ENCODE results near the gene RAB38. TPM values are rescaled to one million over a fixed set of nuclear protein-coding genes. Genes with fewer than 3 reads are reported as not detected.

The RAB38 gene
- total RNA-seq, 2 experiments from 2014 or later = 2.9 to 3.1 TPM

DNA sequence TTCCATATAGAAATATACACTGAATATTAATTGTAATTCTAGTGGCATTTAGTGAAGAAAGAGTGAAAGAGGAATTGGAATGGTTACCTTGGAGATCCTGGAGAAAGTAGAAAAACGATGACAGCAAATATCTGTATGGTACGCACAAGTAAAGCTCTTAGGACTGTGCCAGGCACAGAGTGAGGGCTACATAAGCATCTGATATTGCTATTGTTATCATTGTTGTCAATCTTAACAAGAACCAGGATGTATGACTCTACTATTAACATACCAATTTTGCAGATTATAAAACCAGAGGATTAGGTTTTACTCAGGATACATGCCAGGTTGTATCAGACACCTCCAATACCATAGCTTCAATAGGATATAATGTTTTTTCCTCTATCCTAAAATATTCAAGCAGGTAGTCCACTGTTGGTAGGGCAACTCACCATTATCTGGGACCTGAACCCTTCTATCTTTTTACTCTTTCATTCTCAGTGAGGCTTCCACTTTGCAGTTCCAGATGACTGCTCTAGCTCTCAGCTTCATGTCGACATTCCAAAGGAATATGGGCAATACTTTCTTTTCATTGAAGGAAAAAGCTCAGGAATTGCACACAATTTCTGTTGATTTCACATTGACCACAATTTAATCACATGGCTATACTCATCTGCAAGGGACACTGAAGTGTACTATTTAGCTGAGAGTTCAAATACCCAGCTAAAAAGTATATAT, 73.2 kb downstream of the RAB38 start:
- intact Hi-C loops (cut with DNase I, micrococcal nuclease) = loop anchor here in 1 of 2 experiments (5.0 kb wide), 1 partner anchor 180 kb away; no protein-coding TSS in a partner anchor
- CTCF ChIA-PET = interaction anchor here (0.6 to 2.2 kb wide), 3 partner anchors 131 to 450 kb away, joined by 3 to 10 read pairs (median 3); no protein-coding TSS in a partner anchor
- H3K4me1 Mint-ChIP-seq = no peaks in the 10 kb centered on the region
- ATAC-seq (no peak), DNase-seq (no peak)
- H3K27ac Mint-ChIP-seq = no peak overlapping the region
- no peaks in the 10 kb centered on the region for H3K36me3 Mint-ChIP-seq (ENCODE audit: low read depth)
- peaks cover 2% of the 10 kb centered on the region for H3K27me3 Mint-ChIP-seq
- POLR2A ChIA-PET = no interaction called here
- no peak overlapping the region for H3K4me3 Mint-ChIP-seq
- no peaks in the 10 kb centered on the region for H3K9me3 Mint-ChIP-seq (ENCODE audit: low read depth)

- no peak for DNase-seq
- no peaks in the 10 kb centered on the region for H3K9me3 Mint-ChIP-seq (ENCODE audit: low read depth)
- H3K4me3 Mint-ChIP-seq = no peak overlapping the region
- H3K27ac Mint-ChIP-seq = no peak overlapping the region
- CTCF ChIA-PET = no interaction called here
- ATAC-seq = no peak
- peaks cover 2% of the 10 kb centered on the region for H3K27me3 Mint-ChIP-seq
- POLR2A ChIA-PET = no interaction called here
- intact Hi-C loops (cut with DNase I, micrococcal nuclease) = loop anchor here in 1 of 2 experiments (5.0 kb wide), 1 partner anchor 182 kb away; no protein-coding TSS in a partner anchor
- no peaks in the 10 kb centered on the region for H3K4me1 Mint-ChIP-seq
- H3K36me3 Mint-ChIP-seq (ENCODE audit: low read depth) = no peaks in the 10 kb centered on the region
Observed at GRCh38 chr11:88100151-88100550, 75.1 kb downstream of the RAB38 start.

DNA sequence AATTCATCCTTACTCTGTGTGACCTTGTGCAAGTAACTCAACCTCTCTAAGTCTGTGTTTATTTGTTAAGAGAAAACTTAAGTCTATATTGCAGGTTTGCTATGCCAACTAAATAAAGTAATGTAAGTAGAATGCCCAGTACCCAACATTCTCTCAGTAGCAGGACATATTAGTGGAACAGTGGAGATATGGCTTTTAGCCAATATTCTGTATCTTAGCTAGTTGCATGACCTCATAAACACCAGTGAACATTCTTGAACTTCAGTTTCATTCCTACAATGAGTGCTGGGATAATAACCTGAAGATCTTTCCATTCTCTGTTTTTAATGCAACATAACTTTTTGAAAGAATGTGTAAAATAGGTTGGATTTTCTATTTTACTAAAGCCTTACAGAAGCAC, 77.0 kb downstream of the RAB38 start:
- ChIA-PET CTCF (interaction anchor here (1.2 kb wide), 2 partner anchors 9 to 454 kb away, joined by 3 read pairs; no protein-coding TSS in a partner anchor), POLR2A (no interaction called here)
- Mint-ChIP-seq H3K4me1 (no peaks in the 10 kb centered on the region), H3K27ac (no peak overlapping the region), H3K9me3 (ENCODE audit: low read depth) (no peaks in the 10 kb centered on the region), H3K36me3 (ENCODE audit: low read depth) (no peaks in the 10 kb centered on the region), H3K27me3 (peaks cover 2% of the 10 kb centered on the region), H3K4me3 (no peak overlapping the region)
- intact Hi-C loops (cut with DNase I, micrococcal nuclease) = no loop called here
- ATAC-seq (no peak), DNase-seq (no peak)

DNA sequence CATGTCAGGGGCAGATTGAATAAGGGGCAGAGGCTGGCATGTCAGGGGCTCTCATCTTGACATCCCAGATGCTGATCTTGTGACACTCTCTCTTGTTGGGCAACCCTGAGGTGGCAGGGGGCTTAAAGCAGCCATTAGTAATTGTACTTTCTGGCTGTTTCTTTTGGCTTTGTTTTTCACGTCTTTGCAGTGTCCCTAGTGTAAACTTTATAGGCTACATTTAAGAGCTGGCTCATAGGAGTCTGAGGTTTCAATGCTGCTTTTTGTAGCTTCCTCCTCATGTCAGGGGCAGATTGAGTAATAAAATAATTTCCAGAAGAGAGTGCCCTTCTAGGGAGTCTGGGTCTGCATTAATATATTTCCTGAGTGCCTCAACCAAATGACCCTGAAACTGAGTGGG, 86.1 kb downstream of the RAB38 start:
- H3K9me3 Mint-ChIP-seq (ENCODE audit: low read depth) = no peaks in the 10 kb centered on the region
- ChIA-PET CTCF (interaction anchor here (0.6 kb wide), 1 partner anchor 9 kb away, joined by 3 read pairs; no protein-coding TSS in a partner anchor), POLR2A (no interaction called here)
- H3K4me3 Mint-ChIP-seq = no peak overlapping the region
- peaks cover 25% of the 10 kb centered on the region for H3K27me3 Mint-ChIP-seq
- no peaks in the 10 kb centered on the region for H3K4me1 Mint-ChIP-seq
- DNase-seq (no peak), ATAC-seq (no peak)
- intact Hi-C loops (cut with DNase I, micrococcal nuclease) = no loop called here
- H3K36me3 Mint-ChIP-seq (ENCODE audit: low read depth) = no peaks in the 10 kb centered on the region
- H3K27ac Mint-ChIP-seq = no peak overlapping the region

DNA sequence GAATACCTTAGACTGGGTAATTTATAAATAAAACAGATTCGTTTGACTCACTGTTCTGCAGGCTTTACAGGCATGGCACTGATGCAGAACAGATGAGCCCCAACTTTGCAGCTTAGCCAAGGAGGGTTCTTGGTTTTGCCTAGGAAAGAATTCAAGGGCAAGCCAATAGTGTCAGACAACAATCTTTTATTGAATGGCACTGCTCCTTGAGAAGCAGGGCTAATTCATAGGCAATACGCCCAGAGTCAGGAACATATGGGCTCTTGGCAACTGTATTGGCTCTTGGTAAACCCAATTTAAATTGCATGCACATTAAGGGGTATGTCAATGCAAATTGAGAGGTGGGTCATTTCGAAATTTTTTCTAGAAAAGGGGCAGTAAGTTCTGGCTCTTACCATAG, 87.9 kb downstream of the RAB38 start:
- Mint-ChIP-seq H3K36me3 (ENCODE audit: low read depth) (no peaks in the 10 kb centered on the region), H3K4me3 (no peak overlapping the region), H3K4me1 (no peaks in the 10 kb centered on the region), H3K27ac (no peak overlapping the region), H3K27me3 (peaks cover 27% of the 10 kb centered on the region), H3K9me3 (ENCODE audit: low read depth) (no peaks in the 10 kb centered on the region)
- intact Hi-C loops (cut with DNase I, micrococcal nuclease) = no loop called here
- ChIA-PET POLR2A (no interaction called here), CTCF (no interaction called here)
- no peak for ATAC-seq
- DNase-seq = no peak

DNA sequence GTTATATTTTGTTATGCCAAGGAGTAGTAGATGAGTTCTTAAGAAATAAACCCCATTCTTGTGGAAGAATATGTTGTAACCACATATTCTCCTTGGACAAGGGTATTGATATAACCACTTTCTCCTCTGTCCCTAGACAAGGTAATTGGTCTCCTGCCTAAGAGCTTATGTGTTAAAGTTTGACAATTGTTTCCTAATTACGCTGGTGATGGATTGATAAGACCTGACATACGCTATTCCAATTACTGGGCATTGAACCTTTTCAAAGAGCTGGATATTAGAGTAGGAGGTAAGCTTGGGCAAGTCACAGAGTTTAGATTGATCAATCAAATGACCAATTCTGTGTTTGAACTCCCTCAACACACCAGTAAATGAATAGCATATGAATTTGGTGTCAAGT, 88.9 kb downstream of the RAB38 start:
- ChIA-PET POLR2A (no interaction called here), CTCF (no interaction called here)
- H3K9me3 Mint-ChIP-seq (ENCODE audit: low read depth) = no peaks in the 10 kb centered on the region
- H3K4me3 Mint-ChIP-seq = no peak overlapping the region
- no peaks in the 10 kb centered on the region for H3K4me1 Mint-ChIP-seq
- no peak for ATAC-seq
- no peak overlapping the region for H3K27ac Mint-ChIP-seq
- H3K27me3 Mint-ChIP-seq = peaks cover 25% of the 10 kb centered on the region
- no peaks in the 10 kb centered on the region for H3K36me3 Mint-ChIP-seq (ENCODE audit: low read depth)
- intact Hi-C loops (cut with DNase I, micrococcal nuclease) = no loop called here
- no peak for DNase-seq

- H3K36me3 Mint-ChIP-seq (ENCODE audit: low read depth) = peaks cover 2% of the 10 kb centered on the region
- intact Hi-C loops (cut with DNase I, micrococcal nuclease) = no loop called here
- H3K4me1 Mint-ChIP-seq = no peaks in the 10 kb centered on the region
- H3K27me3 Mint-ChIP-seq = peaks cover 23% of the 10 kb centered on the region
- H3K27ac Mint-ChIP-seq = no peak overlapping the region
- H3K9me3 Mint-ChIP-seq (ENCODE audit: low read depth) = no peaks in the 10 kb centered on the region
- CTCF ChIA-PET = no interaction called here
- no peak overlapping the region for H3K4me3 Mint-ChIP-seq
- no peak for DNase-seq
- POLR2A ChIA-PET = no interaction called here
- ATAC-seq = no peak
Observed at GRCh38 chr11:88070437-88070836, 104.8 kb downstream of the RAB38 start.

DNA sequence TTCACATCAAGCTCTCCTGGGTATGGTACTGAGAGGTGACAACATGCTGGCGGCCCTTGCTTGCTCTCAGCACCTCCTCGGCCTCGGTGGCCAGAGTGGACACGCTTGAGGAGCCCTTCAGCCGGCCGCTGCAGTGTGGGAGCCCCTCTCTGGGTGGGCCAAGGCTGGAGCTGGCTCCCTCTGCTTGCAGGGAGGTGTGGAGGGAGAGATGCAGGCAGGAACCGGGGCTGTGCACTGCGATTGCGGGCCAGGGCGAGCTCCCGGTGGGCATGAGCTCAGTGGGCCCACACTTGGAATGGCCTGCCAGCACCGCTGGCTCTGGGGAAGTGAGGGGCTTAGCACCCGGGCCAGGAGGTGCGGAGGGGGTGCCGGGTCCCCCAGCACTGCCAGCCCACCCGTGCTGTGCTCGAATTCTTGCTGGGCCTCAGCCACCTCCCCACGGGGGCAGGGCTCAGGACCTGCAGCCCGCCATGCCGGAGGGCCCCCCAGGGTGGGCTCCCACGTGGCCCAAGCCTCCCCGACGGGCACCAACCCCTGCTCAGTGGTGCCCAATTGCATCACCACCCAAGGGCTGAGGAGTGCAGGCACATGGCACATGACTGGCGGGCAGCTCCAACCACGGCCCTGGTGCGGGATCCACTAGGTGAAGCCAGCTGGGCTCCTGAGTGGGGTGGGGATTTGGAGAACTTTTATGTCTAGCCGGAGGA, 106.2 kb downstream of the RAB38 start:
- POLR2A ChIA-PET = no interaction called here
- ATAC-seq = no peak

DNA sequence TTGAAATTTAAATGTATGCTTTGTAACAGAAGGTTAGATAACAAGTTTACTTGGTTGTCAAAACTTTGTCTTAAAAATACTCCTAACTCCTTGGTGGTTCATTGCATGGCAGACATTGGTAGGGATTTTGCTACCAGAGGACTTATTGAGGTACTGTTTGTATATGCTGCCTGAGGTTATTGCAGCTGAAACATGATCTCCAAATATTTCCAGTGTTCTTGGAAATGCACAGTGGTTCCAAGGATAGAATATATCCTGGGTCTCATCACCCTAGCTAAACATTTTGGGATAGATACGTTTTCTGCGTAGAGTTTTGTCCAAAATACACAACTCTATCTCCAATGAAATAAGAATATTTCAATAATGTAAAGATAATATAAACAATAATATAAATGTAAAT, 109.2 kb downstream of the RAB38 start:
- Mint-ChIP-seq H3K9me3 (ENCODE audit: low read depth) (no peaks in the 10 kb centered on the region), H3K4me3 (no peak overlapping the region), H3K4me1 (no peaks in the 10 kb centered on the region), H3K27ac (no peak overlapping the region), H3K27me3 (peaks cover 9% of the 10 kb centered on the region), H3K36me3 (ENCODE audit: low read depth) (no peaks in the 10 kb centered on the region)
- DNase-seq (no peak), ATAC-seq (no peak)
- intact Hi-C loops (cut with DNase I, micrococcal nuclease) = no loop called here
- ChIA-PET POLR2A (no interaction called here), CTCF (no interaction called here)

More for the DNA sequence above, 106.2 kb downstream of the RAB38 start:
- Mint-ChIP-seq H3K27ac (no peak overlapping the region), H3K36me3 (ENCODE audit: low read depth) (peaks cover 2% of the 10 kb centered on the region), H3K4me1 (no peaks in the 10 kb centered on the region), H3K27me3 (peaks cover 19% of the 10 kb centered on the region), H3K4me3 (no peak overlapping the region), H3K9me3 (ENCODE audit: low read depth) (no peaks in the 10 kb centered on the region)
- CTCF ChIA-PET = no interaction called here
- DNase-seq = no peak
- intact Hi-C loops (cut with DNase I, micrococcal nuclease) = no loop called here

GRCh38 chr11:88064097-88064705, 111.0 kb downstream of the RAB38 start:
- POLR2A ChIA-PET = no interaction called here
- H3K27ac Mint-ChIP-seq = no peak overlapping the region
- H3K36me3 Mint-ChIP-seq (ENCODE audit: low read depth) = no peaks in the 10 kb centered on the region
- DNase-seq (no peak), ATAC-seq (no peak)
- H3K4me1 Mint-ChIP-seq = no peaks in the 10 kb centered on the region
- H3K27me3 Mint-ChIP-seq = peaks cover 4% of the 10 kb centered on the region
- CTCF ChIA-PET = interaction anchor here (1.0 kb wide), 1 partner anchor 10 kb away, joined by 3 read pairs; no protein-coding TSS in a partner anchor
- intact Hi-C loops (cut with DNase I, micrococcal nuclease) = no loop called here
- H3K4me3 Mint-ChIP-seq = no peak overlapping the region
- no peaks in the 10 kb centered on the region for H3K9me3 Mint-ChIP-seq (ENCODE audit: low read depth)

Measured in activated CD4-positive, alpha-beta T cell treated with anti-CD3 and anti-CD28 coated beads for 36 hours (primary cell).